ENCODE measurements around the gene TTBK1.

TTBK1 gene

DNA sequence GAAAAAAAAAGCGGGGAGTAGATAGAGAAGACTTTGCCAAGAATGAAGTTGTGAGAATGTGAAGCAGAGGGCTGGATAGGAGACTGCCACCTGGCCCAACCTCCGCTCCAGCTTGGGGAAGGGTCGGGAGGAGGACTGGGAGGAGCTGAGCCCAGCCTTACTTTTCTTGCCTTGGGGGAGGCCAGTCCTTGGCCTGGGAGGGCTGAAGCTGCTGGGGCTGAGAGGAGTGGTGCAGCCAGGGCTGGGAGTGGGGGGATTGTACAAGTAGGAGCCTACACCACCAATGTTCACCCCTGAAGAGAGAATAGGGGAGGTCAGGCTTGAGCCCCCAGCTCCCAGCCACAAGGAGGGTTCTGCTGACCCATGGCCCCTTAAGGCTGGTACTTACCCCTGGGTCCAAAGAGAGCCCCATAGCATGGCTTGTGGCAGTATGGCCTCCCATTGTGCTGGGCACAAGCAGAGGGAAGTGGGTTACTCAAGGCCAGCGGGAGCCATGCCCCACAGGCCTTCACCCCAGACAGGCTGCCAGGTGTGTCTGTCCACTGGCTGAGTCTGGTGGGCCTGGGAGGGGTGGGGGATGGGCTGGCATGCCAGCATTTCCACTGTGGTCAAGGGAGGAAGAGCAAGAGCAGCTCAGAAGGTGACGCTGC lies 64.3 kb downstream of the TTBK1 start:
- DNase-seq = no peak

DNA sequence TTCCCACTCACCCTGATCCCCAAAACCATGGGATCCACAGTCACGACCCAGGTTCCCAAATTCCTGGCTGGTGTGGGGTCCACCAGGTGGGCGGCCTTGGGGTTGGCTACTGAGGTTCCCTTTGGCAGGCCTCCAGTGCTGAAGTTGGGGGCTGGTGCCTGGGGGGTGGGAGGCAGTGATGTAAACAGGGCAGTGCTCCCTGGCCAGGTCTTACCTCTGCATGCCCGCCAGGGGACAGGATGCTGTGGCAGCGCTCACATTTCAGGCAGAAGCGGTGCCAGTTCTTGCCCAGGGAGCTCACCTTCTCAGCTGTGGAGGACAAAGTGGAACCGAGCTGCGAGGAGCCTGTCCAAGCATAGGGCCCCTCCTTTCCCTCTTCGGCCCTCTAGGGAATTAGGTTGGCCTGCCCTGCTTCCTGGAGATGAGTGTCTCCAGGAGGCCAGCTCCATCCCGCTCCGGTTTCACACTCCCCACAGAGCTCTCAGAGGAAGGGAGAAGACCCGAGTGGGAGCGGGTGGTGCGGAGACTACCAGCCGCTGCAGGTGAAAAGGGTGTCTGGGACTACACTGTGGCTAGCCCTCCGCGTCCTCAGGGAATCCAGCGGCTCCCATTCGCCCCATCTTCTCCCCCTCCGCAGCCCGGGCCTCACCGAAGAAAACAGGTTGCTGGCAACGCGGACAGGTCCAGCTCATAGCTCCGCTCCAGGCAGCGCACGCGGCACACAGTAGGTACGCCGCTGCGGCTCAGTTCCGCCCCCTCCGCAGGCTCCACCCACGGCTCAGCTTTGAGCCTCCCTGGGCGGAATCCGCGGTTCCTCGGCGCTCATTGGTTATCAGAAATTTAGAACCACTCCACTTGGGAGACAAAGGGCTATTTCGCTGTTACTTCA lies 65.1 kb downstream of the TTBK1 start, which contains the start of gene CRIP3:
TSS of gene CRIP3 (minus strand) at position 726 of the 889 bp plus-strand sequence. CDS start at position 692, 34 bp downstream.
- DNase-seq = peak; percentile 61

DNA sequence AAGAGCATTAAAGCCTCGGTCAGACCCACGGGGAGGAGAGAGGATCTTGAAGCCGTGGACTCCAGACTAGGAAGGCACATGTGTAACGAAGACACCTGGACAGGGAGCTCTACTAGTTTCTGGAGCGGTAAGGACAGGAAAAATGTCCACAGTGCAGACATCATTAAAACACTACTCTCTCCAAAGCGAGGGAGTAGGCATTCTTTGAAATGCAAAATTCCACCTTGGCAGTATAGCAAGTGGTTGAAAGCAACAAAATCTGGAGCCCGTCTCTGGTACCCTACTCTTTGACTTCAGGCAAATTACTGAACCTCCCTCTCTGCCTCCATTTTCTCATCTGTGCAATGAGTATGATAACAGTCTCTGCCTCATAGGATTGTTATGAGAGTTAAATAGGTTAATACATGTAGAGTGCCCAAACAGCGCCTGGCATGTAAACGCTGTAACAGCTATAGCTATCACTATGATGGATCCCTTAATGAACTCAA lies 65.8 kb downstream of the TTBK1 start:
- no peak for DNase-seq

DNA sequence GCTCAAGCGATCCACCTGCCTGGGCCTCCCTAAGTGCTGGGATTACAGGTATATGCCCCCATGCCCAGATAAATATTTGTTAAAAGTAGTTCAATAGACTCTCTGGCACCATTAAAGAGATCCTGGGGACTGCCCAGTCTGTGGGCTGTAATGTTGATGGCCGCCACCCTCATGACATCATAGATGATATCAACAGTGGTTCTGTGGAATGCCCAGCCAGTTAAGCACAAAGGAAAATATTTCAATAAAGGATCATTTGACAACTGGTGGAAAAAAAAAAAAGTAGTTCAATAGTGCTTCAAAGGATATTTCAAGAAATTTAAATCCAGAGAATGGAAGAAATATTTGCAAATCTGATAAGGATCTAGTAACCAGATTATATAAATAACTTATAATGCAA lies 66.9 kb downstream of the TTBK1 start:
- DNase-seq = no peak

DNA sequence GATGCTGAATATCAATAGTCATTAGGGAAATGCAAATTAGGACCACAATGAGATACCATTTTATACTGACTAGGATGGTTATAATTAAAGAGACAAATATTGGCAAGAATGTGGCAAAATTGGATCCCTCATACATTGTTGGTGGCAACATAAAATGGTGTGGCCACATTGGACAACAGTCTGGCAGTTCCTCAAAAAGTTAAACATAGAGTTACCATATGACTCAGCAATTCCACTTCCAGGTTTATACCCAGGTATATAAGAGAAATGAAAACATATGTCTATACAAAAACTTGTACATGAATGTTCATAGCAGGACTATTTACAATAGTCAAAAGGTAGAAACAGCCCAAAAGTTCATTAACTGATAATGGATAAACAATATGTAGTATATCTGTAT lies 67.3 kb downstream of the TTBK1 start:
- DNase-seq = no peak

DNA sequence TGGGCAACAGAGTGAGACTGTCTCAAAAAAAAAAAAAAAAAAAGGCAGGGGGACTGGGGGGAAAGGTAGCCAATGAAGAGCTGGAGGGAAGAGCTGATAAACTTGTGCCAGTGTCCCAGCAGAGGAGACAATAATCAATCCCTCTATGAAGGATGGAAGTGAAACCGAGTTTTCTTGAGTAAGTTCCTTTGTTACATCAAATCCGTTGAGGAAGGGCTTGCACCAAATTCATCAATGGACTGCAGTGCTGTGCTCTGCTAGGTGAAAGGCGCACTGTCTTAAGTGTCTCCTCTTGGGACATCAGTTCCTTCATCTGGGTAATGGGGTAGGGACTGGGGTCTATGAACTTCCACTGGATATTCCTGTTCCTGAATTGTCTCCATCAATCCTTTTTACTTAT lies 68.4 kb downstream of the TTBK1 start:
- no peak for DNase-seq

DNA sequence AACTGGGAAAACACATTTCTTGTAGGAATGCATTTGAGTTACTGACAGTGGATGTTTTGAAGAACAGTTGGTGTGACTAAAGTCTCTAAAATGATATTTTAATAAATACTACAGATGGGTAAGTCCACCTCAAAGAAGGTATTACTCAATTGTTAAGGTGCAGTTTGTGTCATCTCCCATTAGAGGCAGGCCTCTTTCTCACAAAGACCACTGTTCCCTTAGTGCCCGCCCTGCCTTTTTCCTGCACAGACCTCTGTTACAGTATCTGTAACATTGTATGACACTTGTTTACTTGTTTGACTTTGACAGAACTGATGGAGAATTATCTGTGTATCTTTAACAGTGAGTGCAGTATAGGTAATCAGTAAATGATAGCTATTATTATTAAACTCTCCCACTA lies 70.5 kb downstream of the TTBK1 start:
- DNase-seq = no peak

DNA sequence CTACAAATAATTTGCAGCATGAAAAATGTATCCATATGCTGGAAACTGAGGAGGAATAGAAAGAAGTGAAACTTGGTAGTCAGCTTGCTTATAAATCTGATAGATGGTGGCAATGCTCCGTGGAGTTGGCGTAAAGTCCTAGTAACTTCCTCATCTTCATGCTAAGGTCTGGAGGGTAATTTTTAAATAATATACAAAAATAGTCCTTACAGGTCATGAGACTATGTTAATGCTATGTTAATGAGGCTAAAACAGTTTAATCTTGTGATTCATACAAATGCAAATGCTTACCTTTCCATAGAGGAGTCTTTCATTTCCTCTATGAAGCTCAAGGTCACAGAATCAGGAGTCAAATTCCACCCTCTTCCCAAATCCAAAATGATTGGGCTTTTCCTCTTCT lies 74.7 kb downstream of the TTBK1 start:
- DNase-seq = no peak

DNA sequence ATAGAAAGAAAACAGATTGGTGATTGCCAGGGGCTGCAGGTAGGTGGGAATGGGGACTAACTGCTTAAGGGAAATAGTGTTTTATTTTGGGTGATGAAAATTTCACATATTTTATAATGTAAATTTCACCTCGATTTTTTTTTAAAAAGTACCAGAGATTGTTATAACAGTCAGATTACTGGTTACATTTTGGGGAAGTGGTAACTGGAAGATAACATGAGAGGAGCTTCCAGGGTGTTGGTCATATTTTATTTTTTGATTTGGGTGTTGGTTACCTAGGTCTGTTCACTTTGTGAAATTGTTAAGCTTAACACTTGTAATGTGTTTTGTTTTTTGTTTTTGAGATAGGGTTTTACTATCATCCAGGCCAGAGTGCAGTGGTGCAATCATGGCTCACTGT lies 82.6 kb downstream of the TTBK1 start:
- DNase-seq = no peak

DNA sequence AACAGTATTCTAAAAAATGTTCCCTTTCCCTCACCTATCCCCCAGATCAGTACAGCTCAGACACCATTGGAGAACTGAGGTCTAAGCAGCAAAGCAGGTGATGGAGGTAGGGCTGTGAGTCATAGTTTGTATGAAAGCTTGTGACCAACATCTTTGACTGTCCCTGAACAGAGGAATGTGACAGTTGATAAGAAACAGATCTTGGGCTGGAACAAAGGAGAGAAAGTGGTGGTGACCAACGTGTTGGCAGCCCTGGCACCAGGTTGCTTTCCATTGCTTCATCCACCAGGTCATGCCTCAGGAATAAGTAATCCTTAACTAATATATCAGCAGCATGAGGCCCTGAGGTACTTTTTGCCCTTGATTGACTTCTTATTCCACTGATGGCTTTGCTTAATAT lies 85.2 kb downstream of the TTBK1 start:
- DNase-seq = no peak

DNA sequence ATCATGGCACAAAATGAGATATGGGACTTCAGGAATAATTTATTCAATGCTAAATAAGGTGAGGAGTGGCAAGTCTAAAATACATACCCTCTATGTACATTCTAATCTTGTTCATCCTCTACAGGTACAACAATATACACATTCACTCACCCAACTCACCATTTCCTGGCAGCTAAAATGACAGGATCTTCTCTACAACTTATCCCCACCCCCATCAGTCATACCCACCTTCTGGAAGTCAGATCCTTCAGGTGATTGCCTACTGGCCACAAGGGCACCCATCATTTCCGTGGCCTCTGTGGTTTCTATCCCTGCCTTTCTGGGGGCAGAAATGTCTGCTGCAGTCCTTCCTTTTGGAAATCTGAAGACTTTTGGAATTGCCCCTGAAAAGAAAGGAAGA lies 88.2 kb downstream of the TTBK1 start:
- DNase-seq = no peak

DNA sequence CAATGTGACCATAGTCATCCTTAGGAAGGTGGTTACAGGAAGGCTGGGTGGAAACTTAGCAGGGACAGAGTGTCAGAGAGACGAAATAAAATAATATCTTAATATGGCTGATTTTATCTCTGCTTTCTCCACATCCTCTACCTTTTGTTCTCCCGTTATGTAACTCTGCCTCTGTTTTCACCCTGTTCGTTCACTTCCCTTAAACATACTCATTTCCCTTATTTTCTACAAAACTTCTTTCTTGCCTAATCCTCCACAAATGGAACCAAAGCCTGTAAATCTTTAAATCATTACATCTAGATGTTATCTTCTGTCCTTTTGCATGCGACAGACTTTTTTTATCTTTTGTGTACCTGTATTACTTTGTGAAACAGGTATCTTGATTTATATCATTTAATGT lies 88.6 kb downstream of the TTBK1 start:
- DNase-seq = no peak

DNA sequence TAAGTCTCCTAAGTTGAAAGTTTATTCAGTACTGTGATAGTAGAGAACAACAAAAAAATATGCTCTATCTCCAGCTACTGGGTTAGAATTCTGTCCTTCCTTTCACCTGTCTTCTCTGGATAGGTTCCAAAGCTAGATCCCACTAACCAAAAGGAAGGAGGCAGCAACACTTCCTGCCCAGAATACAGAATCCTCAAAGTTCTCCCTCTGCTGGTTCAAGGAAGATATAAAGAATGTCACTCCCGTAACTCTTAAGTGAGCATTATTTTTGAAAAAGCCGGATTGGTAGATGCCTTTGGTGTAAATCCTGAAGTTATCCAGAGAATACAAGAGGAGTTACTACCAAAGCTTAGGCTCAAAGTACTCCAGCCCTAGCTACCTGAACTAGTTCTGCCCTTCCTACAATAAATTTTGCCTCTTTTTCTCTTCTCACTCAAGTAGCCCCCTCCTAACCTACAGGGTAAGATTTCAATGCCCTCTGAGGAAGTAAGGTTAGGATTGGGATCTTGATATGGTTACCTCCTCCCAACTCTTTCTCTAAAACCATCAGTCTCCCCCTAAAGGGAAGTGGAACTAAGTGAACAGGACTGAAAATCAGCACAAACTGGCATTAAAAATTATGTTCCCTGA lies 91.3 kb downstream of the TTBK1 start:
- peak; percentile 72 for DNase-seq

DNA sequence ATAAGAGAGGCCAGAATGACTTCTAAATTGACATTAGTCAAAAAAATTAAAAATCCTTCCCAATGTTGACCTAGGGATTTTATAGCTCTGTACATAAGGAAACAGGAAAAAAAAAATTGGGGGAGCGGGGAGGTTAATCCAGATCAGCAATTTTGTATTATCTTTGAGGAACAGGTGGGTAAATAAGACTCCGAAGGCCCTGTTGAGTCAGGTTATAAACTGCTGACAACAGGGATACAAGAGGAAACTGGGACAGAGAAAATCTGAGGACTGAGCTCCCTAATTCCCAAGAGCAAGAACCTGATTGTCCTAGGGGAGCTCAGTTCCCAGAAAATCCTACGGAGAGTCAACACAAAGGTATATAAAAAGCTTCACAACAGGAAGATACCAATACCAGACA lies 92.2 kb downstream of the TTBK1 start:
- DNase-seq = no peak

DNA sequence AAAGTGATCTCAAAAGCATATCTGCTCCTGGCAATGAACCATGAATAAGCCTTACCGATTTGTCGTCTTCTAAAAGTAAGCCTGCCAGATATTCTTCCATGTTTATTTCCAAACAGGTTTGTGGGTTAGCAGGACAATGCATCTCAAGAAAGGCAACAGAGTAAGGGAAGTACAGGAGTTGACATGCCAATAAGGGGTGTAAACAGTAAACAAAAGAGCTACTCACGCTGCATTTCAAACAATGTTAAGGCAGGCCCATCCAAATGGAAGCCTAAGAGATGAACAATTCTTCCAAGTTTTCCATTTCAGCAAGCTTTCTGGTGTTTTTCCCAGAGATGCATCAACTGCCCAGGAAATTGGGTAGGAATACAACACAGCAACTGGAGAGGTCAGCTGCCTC lies 93.1 kb downstream of the TTBK1 start:
- no peak for DNase-seq
